Right atrium auricular region (tissue), 2 donors: ENCODE results near the gene ELMO3. TPM values are rescaled to one million over a fixed set of nuclear protein-coding genes. Genes with fewer than 3 reads are reported as not detected.
A peak's percentile ranks its signal among the peaks of the same experiment; 100 is the strongest.

Source experiments
- DNase-seq: peaks from one replicate; pipeline ENCODE4 v3.0.0-alpha.2; 2019; ENCODE audit warnings: low spot score
- H3K27ac ChIP-seq, 2 donors: fragments of 200-600 bp; sonication (generic); 1 replicate in 1 of 2; 2 replicates in 1 of 2; pipeline ENCODE4 v1.5.1; 2016 to 2019
- H3K27me3 ChIP-seq, 2 donors: fragments of 200-600 bp; sonication (generic); one replicate each; pipeline versions ENCODE4 v1.5.1 to v1.6.0; 2017 to 2019
- H3K36me3 ChIP-seq: fragments of 200-600 bp; sonication (generic); one replicate; pipeline ENCODE4 v1.5.1; 2016
- H3K4me1 ChIP-seq, 2 donors: fragments of 200-600 bp; sonication (generic); one replicate each; pipeline versions ENCODE4 v1.5.1 to v1.6.0; 2017 to 2019
- H3K4me3 ChIP-seq, 2 donors: fragments of 200-600 bp; sonication (generic); 1 replicate in 1 of 2; 2 replicates in 1 of 2; pipeline ENCODE4 v1.5.1; 2017 to 2019; ENCODE audit warnings: mild to moderate bottlenecking in 1 of 2, moderate library complexity in 1 of 2
- H3K9me3 ChIP-seq, 2 donors: fragments of 200-600 bp; sonication (generic); one replicate each; pipeline ENCODE4 v1.5.1; 2019
- total RNA-seq, 2 donors: library from RNA; depleted of rRNA; stranded (reverse); fragments of >200 nt; gene quantifications; one replicate each; pipeline ENCODE4 v1.1.0, GENCODE V29; 2016
- TF ChIP-seq, protein P1 (sequence below), 2 donors: fragments of 200-600 bp; sonication (generic); IDR thresholded peaks; one replicate each; pipeline ENCODE4 v1.5.1; 2019; ENCODE audit warnings: antibody characterized with exemption in 2 of 2

Gene ELMO3
- total RNA-seq, 2 donors from 2014 or later: 0.37 to 2.2 TPM

DNA sequence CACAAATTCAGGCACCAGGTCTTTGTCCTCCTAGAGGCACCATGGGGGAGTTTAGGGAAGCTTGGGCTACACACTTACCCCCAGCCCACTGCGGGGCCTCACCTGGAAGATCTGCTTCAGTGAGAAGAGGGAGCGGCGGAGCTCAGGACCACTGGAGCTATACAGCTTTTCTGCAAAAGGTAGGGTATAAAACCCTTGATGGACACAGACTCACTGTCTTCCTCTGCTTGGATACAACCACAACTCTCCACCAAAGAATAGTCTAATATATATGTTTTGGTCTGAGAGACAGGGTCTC, 39.3 kb downstream of the ELMO3 start:
- Histone ChIP-seq H3K27me3 (no peaks in the 10 kb centered on the region), H3K27ac (no peak overlapping the region), H3K9me3 (no peaks in the 10 kb centered on the region), H3K4me3 (no peak overlapping the region), H3K36me3 (peaks cover 66% of the 10 kb centered on the region), H3K4me1 (peaks cover 0 to 35% of the 10 kb centered on the region in 2 donors)
- no peak for DNase-seq
- TF ChIP-seq, protein P1, sequence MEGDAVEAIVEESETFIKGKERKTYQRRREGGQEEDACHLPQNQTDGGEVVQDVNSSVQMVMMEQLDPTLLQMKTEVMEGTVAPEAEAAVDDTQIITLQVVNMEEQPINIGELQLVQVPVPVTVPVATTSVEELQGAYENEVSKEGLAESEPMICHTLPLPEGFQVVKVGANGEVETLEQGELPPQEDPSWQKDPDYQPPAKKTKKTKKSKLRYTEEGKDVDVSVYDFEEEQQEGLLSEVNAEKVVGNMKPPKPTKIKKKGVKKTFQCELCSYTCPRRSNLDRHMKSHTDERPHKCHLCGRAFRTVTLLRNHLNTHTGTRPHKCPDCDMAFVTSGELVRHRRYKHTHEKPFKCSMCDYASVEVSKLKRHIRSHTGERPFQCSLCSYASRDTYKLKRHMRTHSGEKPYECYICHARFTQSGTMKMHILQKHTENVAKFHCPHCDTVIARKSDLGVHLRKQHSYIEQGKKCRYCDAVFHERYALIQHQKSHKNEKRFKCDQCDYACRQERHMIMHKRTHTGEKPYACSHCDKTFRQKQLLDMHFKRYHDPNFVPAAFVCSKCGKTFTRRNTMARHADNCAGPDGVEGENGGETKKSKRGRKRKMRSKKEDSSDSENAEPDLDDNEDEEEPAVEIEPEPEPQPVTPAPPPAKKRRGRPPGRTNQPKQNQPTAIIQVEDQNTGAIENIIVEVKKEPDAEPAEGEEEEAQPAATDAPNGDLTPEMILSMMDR (IDR thresholded peaks at IDR 0.05): no peak

DNA sequence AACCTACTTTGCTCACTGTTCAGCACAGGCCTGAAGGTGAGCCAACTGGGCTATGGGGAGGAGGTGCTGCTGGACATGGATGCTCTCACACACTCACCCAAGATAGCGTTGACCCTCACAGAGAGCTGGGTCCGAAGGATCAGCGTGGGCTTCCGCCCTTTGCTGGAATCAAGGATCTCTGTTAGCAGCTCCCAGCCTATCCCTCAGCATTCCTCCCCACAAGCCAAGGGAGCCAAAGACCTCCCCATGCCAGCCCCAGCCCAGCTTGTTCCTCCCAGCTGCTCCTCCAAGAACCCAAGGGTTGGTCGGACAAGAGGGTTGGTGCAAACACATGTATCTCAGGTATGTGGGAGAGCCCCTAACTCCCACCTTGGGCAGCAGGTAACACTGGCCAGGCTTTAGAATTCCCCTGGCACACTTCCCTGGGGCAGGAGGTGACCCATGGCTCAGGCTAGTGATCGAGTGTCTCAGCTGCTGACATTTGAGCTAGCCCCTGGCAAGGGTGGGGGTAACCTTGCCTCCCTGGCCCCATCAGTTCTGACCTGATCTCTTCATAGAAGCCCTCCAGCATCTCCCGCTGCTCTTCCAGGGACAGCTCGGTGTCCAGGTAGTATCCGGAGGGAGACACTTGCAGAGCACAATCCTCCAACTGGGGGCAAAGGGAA, 40.0 kb downstream of the ELMO3 start:
- H3K4me1 ChIP-seq: peaks cover 0 to 42% of the 10 kb centered on the region in 2 donors
- H3K9me3 ChIP-seq: no peaks in the 10 kb centered on the region
- peaks cover 59% of the 10 kb centered on the region for H3K36me3 ChIP-seq
- TF ChIP-seq, protein P1 (IDR thresholded peaks at IDR 0.05): no peak
- no peak overlapping the region for H3K27ac ChIP-seq
- no peak for DNase-seq
- no peak overlapping the region for H3K4me3 ChIP-seq
- H3K27me3 ChIP-seq: no peaks in the 10 kb centered on the region

DNA sequence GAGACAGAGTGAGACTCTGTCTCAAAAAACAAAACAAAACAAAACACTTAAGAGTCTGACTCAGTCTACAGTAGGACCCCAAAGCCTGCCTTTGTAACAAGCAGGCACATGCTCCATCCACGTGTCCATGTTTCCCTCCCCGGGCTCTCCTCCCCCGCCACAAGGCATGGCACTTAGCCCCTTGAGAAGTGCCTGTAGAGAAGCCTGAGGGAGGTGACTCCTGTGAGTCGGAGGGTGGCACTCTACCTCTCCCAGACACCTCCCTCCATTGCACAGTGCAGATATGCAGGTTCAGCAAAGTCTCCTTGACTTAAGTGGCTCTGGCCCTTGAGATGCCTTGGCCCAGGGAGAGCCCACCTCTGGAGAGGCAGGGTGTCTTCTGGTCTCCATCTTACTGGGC, 41.6 kb downstream of the ELMO3 start:
- peaks cover 0 to 58% of the 10 kb centered on the region in 2 donors for H3K4me1 ChIP-seq
- DNase-seq: no peak
- H3K27ac ChIP-seq: peak overlapping the region; percentile 94 to 95
- H3K9me3 ChIP-seq: no peaks in the 10 kb centered on the region
- no peak overlapping the region for H3K4me3 ChIP-seq
- TF ChIP-seq, protein P1 (IDR thresholded peaks at IDR 0.05): no peak
- H3K36me3 ChIP-seq: peaks cover 43% of the 10 kb centered on the region
- H3K27me3 ChIP-seq: no peaks in the 10 kb centered on the region

DNA sequence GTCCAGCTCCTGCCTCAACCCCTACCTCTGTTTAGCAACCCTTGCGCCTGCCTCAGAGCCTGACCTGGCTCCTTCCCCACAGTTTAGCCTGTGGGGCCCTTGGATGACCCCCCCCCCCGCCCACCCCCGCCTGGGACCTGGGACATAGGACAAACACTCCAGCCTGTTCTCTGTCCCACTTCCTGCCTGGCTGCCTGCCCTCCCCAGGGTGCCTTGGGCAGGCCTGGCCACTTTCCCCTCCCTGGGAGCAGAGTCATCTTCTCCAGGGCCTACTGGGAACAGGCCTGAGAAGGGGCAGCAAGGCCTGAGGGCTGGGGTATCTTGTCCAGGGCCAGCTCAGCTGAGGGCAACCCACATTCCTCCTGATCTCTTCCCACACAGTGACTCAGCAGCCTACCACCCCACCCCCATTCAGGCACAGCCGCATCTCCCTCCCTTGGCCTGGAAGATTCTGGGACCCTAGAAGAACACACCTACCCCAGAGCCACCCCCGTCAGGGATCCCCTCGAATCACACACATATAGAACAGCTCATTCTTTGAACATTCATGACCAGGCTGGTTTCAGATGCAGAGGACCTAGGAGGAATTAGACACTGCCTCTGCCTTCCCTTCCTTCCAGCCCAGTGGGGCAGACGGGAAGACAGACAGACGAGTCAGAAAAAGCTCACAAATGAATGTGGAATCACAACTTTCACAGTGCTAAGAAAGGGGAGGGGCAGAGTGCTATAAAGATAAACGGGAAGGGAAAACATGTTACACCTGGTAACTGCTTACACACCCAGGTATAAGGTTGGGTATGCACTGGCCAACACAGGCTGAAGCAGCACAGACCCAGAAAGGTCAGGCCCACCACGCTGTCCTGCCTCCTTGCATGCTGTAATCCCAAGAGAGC, 42.3 kb downstream of the ELMO3 start:
- TF ChIP-seq, protein P1 (IDR thresholded peaks at IDR 0.05): no peak
- Histone ChIP-seq H3K4me1 (peaks cover 0 to 64% of the 10 kb centered on the region in 2 donors), H3K27me3 (no peaks in the 10 kb centered on the region), H3K4me3 (no peak overlapping the region), H3K9me3 (no peaks in the 10 kb centered on the region), H3K27ac (peak overlapping the region; percentile 94 to 95), H3K36me3 (peaks cover 36% of the 10 kb centered on the region)
- peak; percentile 83 for DNase-seq

DNA sequence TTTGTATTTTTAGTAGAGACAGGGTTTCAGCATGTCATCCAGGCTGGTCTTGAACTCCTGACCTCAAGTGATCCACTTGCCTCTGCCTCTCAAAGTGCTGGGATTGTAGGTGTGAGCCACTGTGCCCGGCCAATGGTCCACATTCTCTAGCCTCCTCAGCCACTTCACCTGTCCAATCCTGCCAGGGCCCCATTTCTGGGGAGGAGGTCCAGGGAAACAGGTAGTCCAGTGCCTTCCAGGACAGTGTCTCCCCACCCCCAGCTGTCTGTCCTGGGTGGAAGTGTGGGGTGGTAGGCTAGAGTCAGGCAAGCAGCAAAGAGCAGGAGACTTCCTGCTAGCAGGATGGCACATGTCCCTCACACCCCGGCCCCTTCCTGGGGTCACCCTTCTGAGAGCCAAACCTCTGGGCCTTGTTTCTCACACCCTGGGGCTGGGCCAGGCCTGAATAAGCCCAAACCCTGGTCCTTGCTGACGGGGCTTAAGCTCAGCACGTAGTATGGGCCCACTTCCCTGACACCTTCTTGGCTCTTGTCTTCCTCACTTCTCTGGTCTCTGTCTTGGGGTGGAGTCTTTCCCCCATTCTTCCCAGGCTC, 43.3 kb downstream of the ELMO3 start:
- no peaks in the 10 kb centered on the region for H3K9me3 ChIP-seq

More for the DNA sequence above, 43.3 kb downstream of the ELMO3 start:
- H3K4me3 ChIP-seq: no peak overlapping the region
- peak overlapping the region; percentile 94 to 95 for H3K27ac ChIP-seq
- H3K36me3 ChIP-seq: peaks cover 26% of the 10 kb centered on the region
- no peak for DNase-seq
- no peaks in the 10 kb centered on the region for H3K27me3 ChIP-seq
- H3K4me1 ChIP-seq: peaks cover 0 to 64% of the 10 kb centered on the region in 2 donors
- TF ChIP-seq, protein P1 (IDR thresholded peaks at IDR 0.05): no peak
